NOMO-1 treated with DMSO at 0.1 percent for 48 hours (cell line): Measurements from ENCODE around the gene CTCF.

Experiments used
- DNase-seq: peaks from one replicate; lab custom pipeline; 2025; ENCODE audit not compliant: unreplicated experiment; lab: John Stamatoyannopoulos, UW

Gene CTCF

GRCh38 chr16:67534431-67534830, 27.9 kb upstream of the CTCF start:
- no peak for DNase-seq

DNA sequence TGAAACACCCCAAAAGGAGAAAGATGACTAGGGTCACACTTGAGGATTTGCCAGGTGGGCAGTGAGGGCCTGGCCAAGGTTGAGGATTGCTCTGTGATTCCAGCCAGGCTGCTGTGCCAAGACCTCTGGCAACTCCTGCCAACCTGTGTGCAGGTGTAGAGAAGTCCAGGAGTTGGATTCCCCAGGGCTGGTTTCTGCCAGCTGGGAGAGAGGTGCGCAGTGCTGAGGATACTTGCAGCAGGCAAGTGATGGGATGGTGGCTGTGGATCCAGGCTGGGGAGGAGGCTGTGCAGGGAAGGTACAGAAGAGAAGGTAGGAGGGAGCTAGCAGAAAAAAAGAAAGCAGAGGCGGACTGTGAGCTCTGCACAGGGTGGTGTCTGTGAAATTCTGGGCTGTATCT, 27.1 kb upstream of the CTCF start:
- DNase-seq: no peak

DNA sequence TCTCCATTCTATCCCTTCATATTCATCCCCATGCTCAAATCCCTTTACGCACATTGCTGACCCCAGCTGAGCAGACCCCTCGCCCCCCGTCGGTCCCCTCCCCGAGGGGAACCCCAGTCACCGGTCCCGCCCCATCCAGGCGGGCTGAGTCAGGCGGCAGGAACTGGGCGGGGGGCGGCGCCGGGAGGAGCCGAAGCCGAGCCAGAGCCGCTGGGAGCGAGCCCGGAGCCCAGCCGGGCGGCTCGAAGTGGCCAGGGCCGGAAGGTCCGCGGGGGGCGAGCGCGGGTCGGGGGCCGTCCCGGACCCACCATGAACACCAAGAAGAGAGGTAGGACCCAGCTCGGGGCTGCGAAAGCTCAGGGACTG, 25.1 kb upstream of the CTCF start:
- peak; percentile 14 for DNase-seq

DNA sequence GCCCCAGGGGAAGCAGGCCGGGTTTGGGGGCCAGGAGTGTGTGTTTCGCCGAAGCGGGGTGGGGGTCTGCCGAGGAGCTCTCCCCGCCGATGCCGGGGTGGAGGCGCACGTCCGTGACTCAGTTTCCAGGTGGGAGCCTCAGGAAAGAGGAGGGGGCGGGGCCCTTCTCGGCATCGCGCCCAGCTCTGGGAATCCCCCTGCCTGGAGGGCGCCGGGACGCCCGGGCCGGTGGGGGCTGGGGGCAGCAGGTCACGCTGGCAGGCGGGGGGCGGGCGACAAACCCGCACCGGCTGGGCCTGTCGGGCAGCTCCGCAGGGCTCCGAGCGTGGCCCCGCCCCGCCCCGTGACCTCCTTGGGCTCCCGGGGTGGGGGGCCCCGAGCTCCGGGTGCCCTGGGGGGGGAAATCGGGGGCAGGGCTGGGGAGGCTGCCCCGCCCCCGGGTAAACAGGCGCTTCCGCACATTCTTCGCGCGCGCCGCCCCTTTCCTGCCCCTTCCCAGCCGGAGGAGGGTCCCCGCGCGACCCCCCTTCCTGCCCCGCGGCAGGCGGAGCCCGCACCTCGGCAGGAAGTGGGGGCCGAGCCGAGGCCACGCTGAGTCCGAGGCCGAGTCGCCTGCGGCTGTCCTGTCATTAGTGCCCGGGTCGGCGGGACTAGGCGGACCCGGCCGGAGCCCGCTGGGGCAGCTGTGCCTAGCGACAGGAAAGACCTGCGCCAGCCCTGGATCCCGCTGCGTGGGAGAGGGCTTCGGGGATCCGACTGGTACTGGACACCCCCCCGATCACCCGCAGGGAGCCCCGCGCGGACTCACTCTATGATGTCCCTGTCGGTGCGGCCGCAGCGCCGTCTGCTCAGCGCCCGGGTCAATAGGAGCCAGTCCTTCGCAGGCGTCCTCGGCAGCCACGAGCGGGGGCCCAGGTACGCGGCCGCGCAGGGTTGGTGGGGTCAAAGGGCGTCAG, 24.4 kb upstream of the CTCF start:
- no peak for DNase-seq

- no peak for DNase-seq
Measured at GRCh38 chr16:67538666-67539101, 23.6 kb upstream of the CTCF start.

DNA sequence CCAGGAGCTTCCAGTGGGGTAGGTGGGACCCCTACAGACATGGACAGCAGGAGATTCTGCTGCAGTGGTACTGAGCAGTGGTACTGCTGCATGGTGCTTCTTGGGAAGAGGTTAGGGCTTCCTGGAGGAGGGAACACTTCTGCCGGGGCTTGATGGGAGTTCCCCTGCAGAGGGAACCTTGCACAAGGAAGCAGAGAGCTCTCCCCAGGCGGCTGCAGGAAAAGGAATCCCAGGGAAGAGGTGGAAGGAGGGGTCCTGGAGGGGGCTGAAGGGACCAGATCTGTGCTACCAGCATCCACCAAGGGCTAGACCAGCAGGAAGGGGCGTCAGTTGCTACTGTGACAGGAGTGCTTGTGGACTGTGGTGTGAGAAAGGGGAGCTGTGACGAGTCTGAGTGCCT, 23.1 kb upstream of the CTCF start:
- no peak for DNase-seq

DNA sequence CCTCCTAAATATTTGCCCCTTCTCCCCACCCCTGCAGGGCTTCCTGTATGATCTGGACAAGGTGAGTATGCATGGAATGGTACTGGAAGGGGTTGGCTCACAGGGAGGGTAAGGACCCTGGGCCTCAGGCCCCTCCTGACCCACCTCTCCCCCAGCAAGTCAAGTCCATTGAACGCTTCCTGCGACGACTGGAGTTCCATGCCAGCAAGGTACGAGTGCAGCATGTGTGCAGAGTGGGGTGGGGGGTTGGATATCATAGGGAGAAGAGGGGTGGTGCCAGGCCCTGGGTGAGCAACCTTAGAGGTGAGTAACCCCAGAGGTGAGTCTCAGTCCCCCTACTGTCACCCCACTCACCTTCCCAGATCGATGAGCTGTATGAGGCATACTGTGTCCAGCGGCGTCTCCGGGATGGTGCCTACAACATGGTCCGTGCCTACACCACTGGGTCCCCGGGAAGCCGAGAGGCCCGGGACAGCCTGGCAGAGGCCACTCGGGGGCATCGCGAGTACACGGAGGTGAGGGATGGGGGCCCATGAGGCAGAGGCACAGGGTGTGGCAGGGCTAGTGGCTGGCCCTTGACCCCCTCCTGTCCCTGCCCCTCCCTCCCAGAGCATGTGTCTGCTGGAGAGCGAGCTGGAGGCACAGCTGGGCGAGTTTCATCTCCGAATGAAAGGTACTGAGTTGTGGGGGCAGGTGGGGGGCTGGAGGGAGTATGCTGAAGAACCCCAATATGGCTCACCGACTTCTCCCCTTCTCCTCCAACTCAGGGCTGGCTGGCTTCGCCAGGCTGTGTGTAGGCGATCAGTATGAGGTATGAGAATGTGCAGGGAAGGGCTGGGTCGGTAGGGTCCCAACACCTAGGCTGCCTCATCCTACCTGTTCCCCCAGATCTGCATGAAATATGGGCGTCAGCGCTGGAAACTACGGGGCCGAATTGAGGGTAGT, 22.4 kb upstream of the CTCF start:
- no peak for DNase-seq

DNA sequence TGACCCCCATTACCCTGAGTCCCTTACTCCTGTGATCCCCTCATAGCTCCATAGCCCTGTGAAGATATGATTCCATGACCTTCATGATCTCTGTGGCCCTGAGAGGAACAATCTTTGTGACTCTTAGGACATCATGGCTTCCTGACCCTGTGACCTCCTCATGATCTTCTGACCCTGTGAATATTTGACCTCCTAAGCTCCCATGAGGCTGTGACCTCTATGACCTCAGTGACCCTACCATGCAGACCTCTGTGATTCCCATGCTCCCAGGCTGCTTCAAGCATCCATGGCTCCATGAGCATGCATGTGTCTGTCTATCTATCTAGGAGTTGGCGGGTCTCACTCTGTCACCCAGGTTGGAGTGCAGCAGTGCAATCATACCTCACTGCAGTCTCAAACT, 21.6 kb upstream of the CTCF start:
- no peak for DNase-seq

- no peak for DNase-seq
Measured at GRCh38 chr16:67541391-67542263, 20.7 kb upstream of the CTCF start.

GRCh38 chr16:67542464-67542863, 19.9 kb upstream of the CTCF start:
- peak; percentile 60 for DNase-seq

- no peak for DNase-seq
Measured at GRCh38 chr16:67543036-67543435, 19.3 kb upstream of the CTCF start.

- no peak for DNase-seq
Measured at GRCh38 chr16:67543582-67543981, 18.7 kb upstream of the CTCF start.

DNA sequence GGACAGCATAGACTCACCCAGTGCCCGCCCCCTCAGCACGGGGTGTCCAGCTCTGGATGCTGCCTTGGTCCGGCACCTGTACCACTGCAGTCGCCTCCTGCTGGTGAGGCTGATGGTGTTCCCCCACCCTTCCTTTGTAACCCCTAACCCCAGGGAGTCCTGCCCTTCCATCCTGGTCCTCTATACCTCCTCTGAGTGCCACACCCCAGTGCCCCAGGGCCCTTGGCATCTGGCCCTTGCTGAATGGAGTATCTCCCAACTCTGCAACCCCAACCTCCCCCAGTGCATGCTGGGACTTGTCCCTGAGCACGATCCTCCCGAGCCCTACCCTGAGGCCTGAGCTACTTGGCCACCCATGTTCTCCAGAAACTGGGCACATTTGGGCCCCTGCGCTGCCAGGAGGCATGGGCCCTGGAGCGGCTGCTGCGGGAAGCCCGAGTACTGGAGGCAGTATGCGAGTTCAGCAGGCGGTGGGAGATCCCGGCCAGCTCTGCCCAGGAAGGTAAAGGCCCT, 17.9 kb upstream of the CTCF start:
- DNase-seq: no peak

DNA sequence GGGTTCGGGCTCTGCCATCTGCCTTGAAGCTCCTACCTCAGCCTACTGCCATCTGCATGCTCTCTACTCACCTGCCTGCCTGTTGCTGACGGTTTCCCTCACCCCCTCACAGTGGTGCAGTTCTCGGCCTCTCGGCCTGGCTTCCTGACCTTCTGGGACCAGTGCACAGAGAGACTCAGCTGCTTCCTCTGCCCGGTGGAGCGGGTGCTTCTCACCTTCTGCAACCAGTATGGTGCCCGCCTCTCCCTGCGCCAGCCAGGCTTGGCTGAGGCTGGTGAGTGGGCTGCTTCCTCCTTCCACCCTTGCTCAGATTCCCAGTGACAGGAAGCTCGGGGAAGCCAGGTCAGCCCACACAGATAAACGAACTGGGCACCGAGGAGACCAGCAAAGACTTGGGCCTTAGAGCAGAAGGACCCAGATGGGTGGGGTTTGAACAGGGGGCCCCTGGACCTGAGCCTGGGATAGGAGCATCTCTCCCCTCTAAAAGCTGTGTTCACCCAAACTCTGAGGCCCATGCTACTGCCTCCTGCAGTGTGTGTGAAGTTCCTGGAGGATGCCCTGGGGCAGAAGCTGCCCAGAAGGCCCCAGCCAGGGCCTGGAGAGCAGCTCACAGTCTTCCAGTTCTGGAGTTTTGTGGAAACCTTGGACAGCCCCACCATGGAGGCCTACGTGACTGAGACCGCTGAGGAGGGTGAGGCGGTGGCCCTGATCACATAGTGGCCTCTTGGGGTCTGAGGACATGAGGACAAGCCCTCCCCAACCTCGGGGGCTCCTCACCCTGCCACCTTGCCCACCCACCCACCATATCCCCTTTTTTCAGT, 17.3 kb upstream of the CTCF start:
- no peak for DNase-seq

DNA sequence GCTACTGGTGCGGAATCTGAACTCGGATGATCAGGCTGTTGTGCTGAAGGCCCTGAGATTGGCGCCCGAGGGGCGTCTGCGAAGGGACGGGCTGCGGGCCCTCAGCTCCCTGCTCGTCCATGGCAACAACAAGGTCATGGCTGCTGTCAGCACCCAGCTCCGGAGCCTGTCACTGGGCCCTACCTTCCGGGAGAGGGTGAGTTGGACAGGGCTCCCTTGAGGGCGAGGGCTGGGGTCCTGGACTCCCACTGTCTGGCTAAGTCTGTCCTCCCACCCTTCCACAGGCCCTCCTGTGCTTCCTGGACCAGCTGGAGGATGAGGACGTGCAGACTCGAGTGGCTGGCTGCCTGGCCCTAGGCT, 16.7 kb upstream of the CTCF start:
- no peak for DNase-seq

GRCh38 chr16:67546091-67546501, 16.2 kb upstream of the CTCF start:
- DNase-seq: no peak

- DNase-seq: peak; percentile 48
Measured at GRCh38 chr16:67546761-67547422, 15.4 kb upstream of the CTCF start.

- no peak for DNase-seq
Measured at GRCh38 chr16:67547423-67548264, 14.7 kb upstream of the CTCF start.
